ENCODE measurements around the gene RRM2.

DNA sequence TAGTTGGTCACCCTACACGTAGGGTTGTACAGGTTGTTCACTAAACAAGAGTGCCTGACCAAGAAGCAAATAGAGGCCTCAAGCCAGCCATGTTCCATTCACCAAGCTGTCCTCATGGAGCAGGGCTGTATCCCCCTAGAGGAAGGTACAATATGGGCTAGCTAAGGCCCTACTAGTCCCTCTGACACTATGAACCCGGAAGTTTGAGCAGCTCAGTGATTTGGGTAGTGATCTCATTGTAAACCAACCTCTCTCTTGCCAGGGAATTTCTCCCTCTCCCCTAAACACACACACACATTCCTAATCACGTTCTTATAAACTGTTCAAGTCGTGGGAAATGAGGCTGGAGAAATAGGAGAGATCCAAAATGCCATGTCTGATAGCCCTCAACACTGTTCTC lies 35.6 kb upstream of the RRM2 start:
- TF ChIP-seq, protein P1, sequence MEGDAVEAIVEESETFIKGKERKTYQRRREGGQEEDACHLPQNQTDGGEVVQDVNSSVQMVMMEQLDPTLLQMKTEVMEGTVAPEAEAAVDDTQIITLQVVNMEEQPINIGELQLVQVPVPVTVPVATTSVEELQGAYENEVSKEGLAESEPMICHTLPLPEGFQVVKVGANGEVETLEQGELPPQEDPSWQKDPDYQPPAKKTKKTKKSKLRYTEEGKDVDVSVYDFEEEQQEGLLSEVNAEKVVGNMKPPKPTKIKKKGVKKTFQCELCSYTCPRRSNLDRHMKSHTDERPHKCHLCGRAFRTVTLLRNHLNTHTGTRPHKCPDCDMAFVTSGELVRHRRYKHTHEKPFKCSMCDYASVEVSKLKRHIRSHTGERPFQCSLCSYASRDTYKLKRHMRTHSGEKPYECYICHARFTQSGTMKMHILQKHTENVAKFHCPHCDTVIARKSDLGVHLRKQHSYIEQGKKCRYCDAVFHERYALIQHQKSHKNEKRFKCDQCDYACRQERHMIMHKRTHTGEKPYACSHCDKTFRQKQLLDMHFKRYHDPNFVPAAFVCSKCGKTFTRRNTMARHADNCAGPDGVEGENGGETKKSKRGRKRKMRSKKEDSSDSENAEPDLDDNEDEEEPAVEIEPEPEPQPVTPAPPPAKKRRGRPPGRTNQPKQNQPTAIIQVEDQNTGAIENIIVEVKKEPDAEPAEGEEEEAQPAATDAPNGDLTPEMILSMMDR (conservative IDR thresholded peaks at IDR 0.05; ENCODE audit: low read depth in 2 of 2), result no peak
- no peak for TF ChIP-seq STAT1 (IDR thresholded peaks at IDR 0.05; ENCODE audit: unreplicated experiment)
- TF ChIP-seq, protein P2, sequence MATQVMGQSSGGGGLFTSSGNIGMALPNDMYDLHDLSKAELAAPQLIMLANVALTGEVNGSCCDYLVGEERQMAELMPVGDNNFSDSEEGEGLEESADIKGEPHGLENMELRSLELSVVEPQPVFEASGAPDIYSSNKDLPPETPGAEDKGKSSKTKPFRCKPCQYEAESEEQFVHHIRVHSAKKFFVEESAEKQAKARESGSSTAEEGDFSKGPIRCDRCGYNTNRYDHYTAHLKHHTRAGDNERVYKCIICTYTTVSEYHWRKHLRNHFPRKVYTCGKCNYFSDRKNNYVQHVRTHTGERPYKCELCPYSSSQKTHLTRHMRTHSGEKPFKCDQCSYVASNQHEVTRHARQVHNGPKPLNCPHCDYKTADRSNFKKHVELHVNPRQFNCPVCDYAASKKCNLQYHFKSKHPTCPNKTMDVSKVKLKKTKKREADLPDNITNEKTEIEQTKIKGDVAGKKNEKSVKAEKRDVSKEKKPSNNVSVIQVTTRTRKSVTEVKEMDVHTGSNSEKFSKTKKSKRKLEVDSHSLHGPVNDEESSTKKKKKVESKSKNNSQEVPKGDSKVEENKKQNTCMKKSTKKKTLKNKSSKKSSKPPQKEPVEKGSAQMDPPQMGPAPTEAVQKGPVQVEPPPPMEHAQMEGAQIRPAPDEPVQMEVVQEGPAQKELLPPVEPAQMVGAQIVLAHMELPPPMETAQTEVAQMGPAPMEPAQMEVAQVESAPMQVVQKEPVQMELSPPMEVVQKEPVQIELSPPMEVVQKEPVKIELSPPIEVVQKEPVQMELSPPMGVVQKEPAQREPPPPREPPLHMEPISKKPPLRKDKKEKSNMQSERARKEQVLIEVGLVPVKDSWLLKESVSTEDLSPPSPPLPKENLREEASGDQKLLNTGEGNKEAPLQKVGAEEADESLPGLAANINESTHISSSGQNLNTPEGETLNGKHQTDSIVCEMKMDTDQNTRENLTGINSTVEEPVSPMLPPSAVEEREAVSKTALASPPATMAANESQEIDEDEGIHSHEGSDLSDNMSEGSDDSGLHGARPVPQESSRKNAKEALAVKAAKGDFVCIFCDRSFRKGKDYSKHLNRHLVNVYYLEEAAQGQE (IDR thresholded peaks at IDR 0.05; ENCODE audit: unreplicated experiment), result no peak
